DND-41 (cell line): ENCODE results near the gene STX3.

Source experiments
- ATAC-seq: fragments of 200-7000 bp; cut with Tn5 transposase; 3 replicates; pipeline ENCODE4 v1.9.1; 2021; ENCODE audit warnings: low read depth; ENCODE audit not compliant: insufficient read depth
- DNase-seq: peaks from one replicate; pipeline ENCODE4 v3.0.0-alpha.2; 2020
- H2AFZ ChIP-seq: 2 replicates; pipeline ENCODE4 v1.6.0; 2012; ENCODE audit warnings: low read depth, low read length
- H3K27ac ChIP-seq: 2 replicates; pipeline ENCODE4 v1.5.1; 2012; ENCODE audit warnings: low read length, inconsistent platforms
- H3K27me3 ChIP-seq: fragments of 200-600 bp; sonication (generic); 2 replicates; pipeline ENCODE4 v1.6.0; 2012; ENCODE audit warnings: low read length, mild to moderate bottlenecking, inconsistent platforms; ENCODE audit not compliant: insufficient read depth, poor library complexity
- H3K36me3 ChIP-seq: 2 replicates; pipeline ENCODE4 v1.5.1; 2012; ENCODE audit warnings: low read length, inconsistent platforms; ENCODE audit not compliant: insufficient read depth
- H3K4me1 ChIP-seq: 2 replicates; pipeline ENCODE4 v1.5.1; 2012; ENCODE audit warnings: mild to moderate bottlenecking, low read length; ENCODE audit not compliant: insufficient read depth
- H3K4me2 ChIP-seq: 2 replicates; pipeline ENCODE4 v1.6.0; 2012; ENCODE audit warnings: mild to moderate bottlenecking, moderate library complexity, low read length, inconsistent platforms; ENCODE audit not compliant: insufficient read depth
- H3K4me3 ChIP-seq, 2 experiments: fragments of 200-600 bp in 1 of 2; shearing (Covaris generic) in 1 of 2; 2 replicates each; pipeline ENCODE4 v1.5.1; 2012 to 2016; ENCODE audit warnings: inconsistent platforms in 2 of 2, low read length in 2 of 2, mild to moderate bottlenecking in 2 of 2, low read depth in 1 of 2, moderate library complexity in 1 of 2
- H3K79me2 ChIP-seq: 2 replicates; pipeline ENCODE4 v1.6.0; 2012; ENCODE audit warnings: low read length, inconsistent platforms; ENCODE audit not compliant: insufficient read depth
- H3K9ac ChIP-seq: 2 replicates; pipeline ENCODE4 v1.6.0; 2012; ENCODE audit warnings: low read depth, mild to moderate bottlenecking, inconsistent platforms, low read length, moderate library complexity
- H3K9me3 ChIP-seq: 2 replicates; pipeline ENCODE4 v1.5.1; 2012; ENCODE audit warnings: low read length, moderate library complexity, mild to moderate bottlenecking, inconsistent platforms; ENCODE audit not compliant: insufficient read depth, severe bottlenecking
- H4K20me1 ChIP-seq: 2 replicates; pipeline ENCODE4 v1.6.0; 2012; ENCODE audit warnings: low read length; ENCODE audit not compliant: insufficient read depth
- EZH2 ChIP-seq: IDR thresholded peaks from 3 replicates; pipeline ENCODE4 v1.6.1; 2012; ENCODE audit warnings: borderline replicate concordance, low read depth, mild to moderate bottlenecking, moderate library complexity, low read length, inconsistent platforms; ENCODE audit not compliant: severe bottlenecking
- TF ChIP-seq, protein P1 (sequence below): IDR thresholded peaks from 2 replicates; pipeline ENCODE4 v1.5.1; 2012; ENCODE audit warnings: borderline replicate concordance, low read length, moderate library complexity, mild to moderate bottlenecking; ENCODE audit not compliant: poor library complexity, severe bottlenecking; ENCODE audit errors: extremely low read depth

The STX3 gene

DNA sequence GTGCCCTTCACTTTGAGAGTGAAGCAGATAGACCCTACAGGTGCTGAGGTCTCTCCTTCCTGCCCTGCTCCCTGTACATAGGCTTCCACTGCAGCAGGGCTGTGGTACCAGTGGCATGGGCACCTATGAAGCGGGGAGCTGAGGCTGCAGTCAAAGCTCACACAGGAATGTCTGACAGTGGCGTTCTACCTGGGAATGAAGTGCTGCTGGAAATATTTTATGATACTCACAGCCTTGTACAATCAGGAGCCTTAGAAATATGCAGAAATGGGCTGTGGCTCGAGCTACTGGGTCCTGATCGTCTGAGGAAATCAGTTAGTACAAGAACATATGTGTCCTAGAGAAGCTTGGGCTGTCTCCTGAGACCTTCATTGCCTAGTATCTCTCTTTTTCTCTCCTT is 30.6 kb downstream of the STX3 start:
- no peak overlapping the region for H3K4me2 ChIP-seq
- DNase-seq (no peak), ATAC-seq (no peak)
- H2AFZ ChIP-seq = no peak overlapping the region
- H3K36me3 ChIP-seq = no peaks in the 10 kb centered on the region
- no peak overlapping the region for H3K4me3 ChIP-seq
- H4K20me1 ChIP-seq = no peaks in the 10 kb centered on the region
- no peaks in the 10 kb centered on the region for H3K79me2 ChIP-seq
- TF ChIP-seq, protein P1, sequence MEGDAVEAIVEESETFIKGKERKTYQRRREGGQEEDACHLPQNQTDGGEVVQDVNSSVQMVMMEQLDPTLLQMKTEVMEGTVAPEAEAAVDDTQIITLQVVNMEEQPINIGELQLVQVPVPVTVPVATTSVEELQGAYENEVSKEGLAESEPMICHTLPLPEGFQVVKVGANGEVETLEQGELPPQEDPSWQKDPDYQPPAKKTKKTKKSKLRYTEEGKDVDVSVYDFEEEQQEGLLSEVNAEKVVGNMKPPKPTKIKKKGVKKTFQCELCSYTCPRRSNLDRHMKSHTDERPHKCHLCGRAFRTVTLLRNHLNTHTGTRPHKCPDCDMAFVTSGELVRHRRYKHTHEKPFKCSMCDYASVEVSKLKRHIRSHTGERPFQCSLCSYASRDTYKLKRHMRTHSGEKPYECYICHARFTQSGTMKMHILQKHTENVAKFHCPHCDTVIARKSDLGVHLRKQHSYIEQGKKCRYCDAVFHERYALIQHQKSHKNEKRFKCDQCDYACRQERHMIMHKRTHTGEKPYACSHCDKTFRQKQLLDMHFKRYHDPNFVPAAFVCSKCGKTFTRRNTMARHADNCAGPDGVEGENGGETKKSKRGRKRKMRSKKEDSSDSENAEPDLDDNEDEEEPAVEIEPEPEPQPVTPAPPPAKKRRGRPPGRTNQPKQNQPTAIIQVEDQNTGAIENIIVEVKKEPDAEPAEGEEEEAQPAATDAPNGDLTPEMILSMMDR = no peak
- no peak for TF ChIP-seq EZH2
- no peak overlapping the region for H3K9ac ChIP-seq
- no peak overlapping the region for H3K27ac ChIP-seq
- peaks cover 4% of the 10 kb centered on the region; the same call in 1 of the 2 replicates for H3K4me1 ChIP-seq
- no peaks in the 10 kb centered on the region for H3K27me3 ChIP-seq
- no peaks in the 10 kb centered on the region for H3K9me3 ChIP-seq

DNA sequence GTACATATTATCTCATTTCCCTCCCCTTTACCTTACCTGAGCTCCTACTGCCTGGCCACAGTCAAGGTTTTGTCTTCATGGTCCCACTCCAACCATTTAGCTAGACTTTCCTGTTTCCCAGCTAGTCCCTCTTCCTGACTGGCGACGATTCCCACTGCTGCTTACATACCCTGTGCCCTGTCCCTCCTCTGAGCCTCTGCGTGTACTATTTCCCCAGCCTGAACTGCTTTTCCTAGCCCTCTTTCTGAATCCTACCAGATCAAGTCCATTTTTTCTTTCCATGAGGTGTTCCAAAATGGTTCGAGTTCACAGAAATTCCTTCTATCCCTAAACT is 32.0 kb downstream of the STX3 start:
- Histone ChIP-seq H3K27ac (no peak overlapping the region), H3K27me3 (no peaks in the 10 kb centered on the region), H3K9me3 (no peaks in the 10 kb centered on the region), H3K4me3 (no peak overlapping the region), H3K79me2 (no peaks in the 10 kb centered on the region), H3K9ac (no peak overlapping the region), H3K4me2 (no peak overlapping the region), H3K36me3 (no peaks in the 10 kb centered on the region), H4K20me1 (no peaks in the 10 kb centered on the region), H3K4me1 (peaks cover 4% of the 10 kb centered on the region; the same call in 1 of the 2 replicates), H2AFZ (no peak overlapping the region)
- no peak for TF ChIP-seq EZH2
- TF ChIP-seq, protein P1 = no peak
- ATAC-seq (no peak), DNase-seq (no peak)

DNA sequence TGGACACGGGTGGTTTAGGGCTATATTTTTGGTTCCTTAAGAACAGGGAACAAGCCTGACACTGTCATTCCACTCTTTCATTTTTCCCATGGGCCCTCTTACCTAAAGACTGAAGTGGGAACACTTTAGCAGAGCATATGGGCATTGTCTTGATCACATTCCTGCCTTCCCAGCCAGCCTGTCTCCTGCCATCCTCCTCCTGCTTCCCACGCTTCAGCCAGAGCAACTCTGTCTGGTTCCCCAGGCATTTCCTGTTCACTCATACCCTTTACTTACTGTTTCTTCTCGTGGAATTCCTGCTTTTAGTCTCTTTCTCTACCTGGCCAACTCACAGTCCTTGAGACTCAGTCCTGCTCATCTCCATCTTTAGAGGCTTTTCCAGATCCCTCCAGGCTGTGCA is 32.6 kb downstream of the STX3 start:
- Histone ChIP-seq H2AFZ (no peak overlapping the region), H3K36me3 (no peaks in the 10 kb centered on the region), H3K4me2 (no peak overlapping the region), H3K9ac (no peak overlapping the region), H4K20me1 (no peaks in the 10 kb centered on the region), H3K79me2 (no peaks in the 10 kb centered on the region), H3K9me3 (no peaks in the 10 kb centered on the region), H3K27me3 (no peaks in the 10 kb centered on the region), H3K4me1 (peaks cover 4% of the 10 kb centered on the region; the same call in 1 of the 2 replicates), H3K4me3 (no peak overlapping the region), H3K27ac (no peak overlapping the region)
- TF ChIP-seq, protein P1 = no peak
- no peak for TF ChIP-seq EZH2
- no peak for ATAC-seq
- no peak for DNase-seq

DNA sequence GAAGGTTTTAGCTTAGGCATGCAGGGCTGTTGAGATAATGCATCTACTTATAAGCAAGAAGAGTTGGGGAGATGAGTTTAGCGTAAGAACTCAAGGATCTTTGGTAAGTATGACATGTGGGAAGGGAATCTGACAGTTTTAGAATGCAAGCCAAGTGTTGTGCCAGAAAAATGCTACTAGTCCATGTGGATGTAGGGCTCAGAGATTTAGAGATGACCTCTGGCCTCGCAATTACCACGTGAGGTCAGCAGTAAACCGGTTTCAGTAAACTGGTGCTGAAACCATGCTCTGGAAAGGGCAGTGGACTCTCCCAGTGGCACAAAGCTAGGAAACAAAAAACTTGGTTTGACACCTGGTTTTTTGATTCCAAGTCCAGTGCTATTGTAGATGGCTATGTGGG is 36.5 kb downstream of the STX3 start:
- Histone ChIP-seq H3K9ac (no peak overlapping the region), H3K79me2 (no peaks in the 10 kb centered on the region), H3K27ac (no peak overlapping the region), H3K4me1 (no peaks in the 10 kb centered on the region), H3K4me3 (no peak overlapping the region), H3K36me3 (no peaks in the 10 kb centered on the region), H3K4me2 (no peak overlapping the region), H2AFZ (no peak overlapping the region), H3K27me3 (no peaks in the 10 kb centered on the region), H3K9me3 (no peaks in the 10 kb centered on the region), H4K20me1 (no peaks in the 10 kb centered on the region)
- TF ChIP-seq, protein P1 = no peak
- TF ChIP-seq EZH2 = no peak
- ATAC-seq (no peak), DNase-seq (no peak)
